AG09319 (cell line): Measurements from ENCODE around the gene CMTM4.
A peak's percentile ranks its signal among the peaks of the same experiment; 100 is the strongest.

ENCODE experiments used
- DNase-seq: peaks from one replicate; pipeline ENCODE4 v3.0.0-alpha.2; 2010; ENCODE audit warnings: low read depth; ENCODE audit errors: extremely low read depth
- TF ChIP-seq, protein P1 (sequence below): IDR thresholded peaks from 2 replicates; pipeline ENCODE4 v1.5.1; 2011; ENCODE audit warnings: low read depth, mild to moderate bottlenecking, inconsistent platforms, low read length, moderate library complexity

Gene CMTM4

DNA sequence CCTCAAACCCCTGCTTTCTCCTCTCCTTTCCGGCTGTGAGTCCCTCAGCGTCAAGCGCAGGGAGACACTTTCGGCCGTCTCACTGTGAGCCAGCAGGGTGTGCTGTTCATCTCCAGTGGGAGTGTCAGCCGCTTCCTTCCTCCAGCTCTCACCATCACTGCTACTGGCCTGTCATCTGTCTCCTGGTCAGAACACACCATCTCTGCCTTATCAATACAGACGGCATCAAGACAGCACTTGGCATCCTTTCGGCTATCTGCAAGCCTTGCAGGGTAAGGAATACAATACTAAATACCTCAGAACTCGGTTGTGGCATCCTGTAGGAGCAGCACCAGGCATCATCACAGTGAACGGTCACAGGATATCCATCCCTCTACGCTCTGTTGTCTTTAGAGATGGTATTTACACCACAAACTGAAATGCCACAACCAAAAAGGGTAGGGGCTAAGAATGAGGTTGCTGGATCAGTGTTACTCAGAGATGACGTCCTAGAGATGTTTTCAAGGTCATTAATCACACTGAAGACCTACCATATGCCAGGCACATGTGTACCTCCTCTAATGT, 20.7 kb upstream of the CMTM4 start:
- DNase-seq = no peak
- TF ChIP-seq, protein P1, sequence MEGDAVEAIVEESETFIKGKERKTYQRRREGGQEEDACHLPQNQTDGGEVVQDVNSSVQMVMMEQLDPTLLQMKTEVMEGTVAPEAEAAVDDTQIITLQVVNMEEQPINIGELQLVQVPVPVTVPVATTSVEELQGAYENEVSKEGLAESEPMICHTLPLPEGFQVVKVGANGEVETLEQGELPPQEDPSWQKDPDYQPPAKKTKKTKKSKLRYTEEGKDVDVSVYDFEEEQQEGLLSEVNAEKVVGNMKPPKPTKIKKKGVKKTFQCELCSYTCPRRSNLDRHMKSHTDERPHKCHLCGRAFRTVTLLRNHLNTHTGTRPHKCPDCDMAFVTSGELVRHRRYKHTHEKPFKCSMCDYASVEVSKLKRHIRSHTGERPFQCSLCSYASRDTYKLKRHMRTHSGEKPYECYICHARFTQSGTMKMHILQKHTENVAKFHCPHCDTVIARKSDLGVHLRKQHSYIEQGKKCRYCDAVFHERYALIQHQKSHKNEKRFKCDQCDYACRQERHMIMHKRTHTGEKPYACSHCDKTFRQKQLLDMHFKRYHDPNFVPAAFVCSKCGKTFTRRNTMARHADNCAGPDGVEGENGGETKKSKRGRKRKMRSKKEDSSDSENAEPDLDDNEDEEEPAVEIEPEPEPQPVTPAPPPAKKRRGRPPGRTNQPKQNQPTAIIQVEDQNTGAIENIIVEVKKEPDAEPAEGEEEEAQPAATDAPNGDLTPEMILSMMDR = peak; percentile 68

DNA sequence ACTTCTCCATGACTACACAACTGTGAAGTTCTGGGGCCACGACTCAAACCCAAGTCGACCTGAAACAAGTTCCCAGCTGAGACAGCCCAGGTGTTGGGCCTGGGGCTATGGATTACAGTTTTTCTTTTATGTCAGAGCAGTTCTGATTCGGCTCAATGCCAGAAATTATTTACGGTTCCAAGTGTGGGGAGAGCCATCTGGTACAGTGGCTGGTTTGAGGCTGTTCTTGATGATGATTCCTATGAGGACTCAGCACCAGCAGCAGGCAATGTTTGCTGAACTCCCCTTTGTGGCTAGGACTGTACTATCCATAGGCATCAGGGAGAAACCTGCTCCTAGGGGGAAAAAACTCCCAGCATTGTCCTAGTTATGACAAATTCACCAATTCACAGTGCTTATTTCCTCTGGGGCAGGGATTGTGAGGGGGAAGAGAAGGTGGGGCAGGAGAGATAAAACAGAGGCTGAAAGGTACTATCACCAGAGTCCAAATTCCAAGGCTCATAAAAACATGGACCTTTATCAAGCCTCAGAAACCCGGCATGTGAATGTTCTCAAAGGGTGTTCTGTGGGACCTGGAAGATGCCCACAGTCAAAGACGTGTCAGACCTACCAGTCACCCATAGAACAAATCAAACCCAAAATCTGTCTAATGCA, 18.2 kb upstream of the CMTM4 start:
- no peak for DNase-seq
- TF ChIP-seq, protein P1 = no peak

DNA sequence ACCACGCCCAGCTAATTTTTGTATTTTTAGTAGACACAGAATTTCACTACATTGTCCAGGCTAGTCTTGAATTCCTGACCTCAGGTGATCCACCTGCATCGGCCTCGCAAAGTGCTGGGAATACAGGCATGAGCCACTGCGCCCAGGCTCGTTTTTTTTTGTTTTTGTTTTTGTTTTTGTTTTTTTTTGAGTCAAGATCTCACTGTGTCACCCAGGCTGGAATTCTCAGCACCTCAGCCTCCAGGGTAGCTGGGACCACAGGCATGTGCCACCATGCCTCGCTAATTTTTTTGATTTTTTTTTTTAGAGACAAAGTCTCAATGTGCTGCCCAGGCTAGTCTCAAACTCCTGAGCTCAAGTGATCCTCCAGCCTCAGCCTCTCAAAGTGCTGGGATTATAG, 17.5 kb upstream of the CMTM4 start:
- TF ChIP-seq, protein P1 = no peak

DNA sequence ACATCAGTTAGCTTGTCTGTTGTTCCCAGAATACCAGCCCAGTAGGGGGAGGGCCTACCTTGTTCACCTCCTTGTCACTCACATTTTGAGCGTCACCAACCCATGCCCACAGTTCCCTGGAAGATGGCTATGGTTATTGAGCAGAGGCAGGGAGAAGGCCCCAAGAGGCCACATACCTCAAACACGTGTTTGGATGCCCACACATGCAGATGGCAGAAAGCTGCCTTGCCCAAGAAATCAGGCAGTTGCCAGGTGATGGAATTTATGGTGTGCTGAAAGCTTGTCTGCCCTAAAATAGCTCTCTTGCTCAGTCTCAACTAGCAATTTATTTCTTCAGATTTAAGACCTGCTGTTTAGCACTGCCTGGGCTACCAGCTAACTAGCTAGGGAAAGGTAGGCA, 16.5 kb upstream of the CMTM4 start:
- TF ChIP-seq, protein P1 = no peak
- DNase-seq = no peak

More for the DNA sequence above, 17.5 kb upstream of the CMTM4 start:
- DNase-seq = no peak

DNA sequence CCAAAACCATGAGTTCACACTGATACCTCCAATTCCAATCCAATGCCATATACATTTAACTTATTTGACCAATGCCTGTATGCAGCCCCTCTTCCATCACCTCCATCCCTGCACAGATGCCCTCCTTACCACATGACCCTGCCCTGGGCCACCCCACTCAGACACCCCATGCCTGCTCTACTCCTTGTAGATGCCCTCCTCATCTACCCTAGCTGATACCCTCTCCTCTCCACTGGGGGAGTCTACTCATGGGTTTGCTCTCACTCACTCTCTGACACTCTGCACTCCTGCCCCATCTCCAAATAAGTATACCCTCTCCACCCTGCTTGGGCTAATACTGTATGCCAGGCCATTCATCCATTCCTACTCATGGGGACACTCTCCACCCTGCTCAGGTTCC, 16.0 kb upstream of the CMTM4 start:
- DNase-seq = no peak
- TF ChIP-seq, protein P1 = no peak

DNA sequence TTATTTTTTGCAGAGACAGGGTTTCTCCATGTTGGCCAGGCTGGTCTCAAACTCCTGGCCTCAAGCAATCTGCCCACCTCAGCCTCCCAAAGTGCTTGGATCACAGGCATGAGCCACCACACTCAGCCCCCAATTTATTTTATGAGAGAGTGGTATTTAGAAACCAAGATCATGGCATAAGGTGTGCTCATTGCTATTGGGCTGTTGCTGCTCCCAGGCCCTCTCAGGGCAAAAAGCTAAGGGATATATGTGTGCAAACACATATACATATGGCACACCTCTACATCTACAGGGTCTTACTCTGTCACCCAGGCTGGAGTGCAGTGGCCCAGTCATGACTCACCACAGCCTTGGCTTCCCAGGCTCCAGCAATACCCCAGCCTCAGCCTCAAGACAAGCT, 15.0 kb upstream of the CMTM4 start:
- no peak for DNase-seq
- TF ChIP-seq, protein P1 = no peak

DNA sequence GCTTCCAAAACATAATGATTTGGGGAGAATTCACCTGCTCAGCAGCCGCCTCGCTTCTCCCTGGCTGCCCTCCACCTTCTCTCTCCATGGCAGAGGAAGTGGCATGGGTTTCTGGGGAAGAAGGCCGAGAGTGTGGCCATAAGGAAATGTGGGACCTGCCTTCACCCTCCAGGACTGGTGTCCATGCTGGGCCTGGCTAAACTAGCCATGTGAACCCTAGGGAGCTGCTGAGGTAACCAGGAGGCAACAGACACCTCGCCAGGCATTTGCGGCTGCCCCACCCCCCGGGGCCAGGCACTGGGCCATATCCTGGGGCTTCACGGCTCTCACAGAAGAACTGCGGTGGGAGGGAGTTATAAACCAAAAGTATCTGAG, 9.9 kb upstream of the CMTM4 start:
- TF ChIP-seq, protein P1 = no peak
- DNase-seq = no peak
